Stimulated activated CD8-positive, alpha-beta memory T cell treated with anti-CD3 and anti-CD28 coated beads, Interleukin-4, amount 100 ng/mL, for 24 hours (primary cell): ENCODE data around the gene TUBG1.
A peak's percentile ranks its signal among the peaks of the same experiment; 100 is the strongest.
"Not testable (repeated sequence)": the region's sequence is repeated elsewhere in the genome, so short reads cannot be mapped to it uniquely, and the experiment has no call there.

Source experiments
- DNase-seq: peaks from one replicate; pipeline ENCODE4 v3.0.0-alpha.2; 2020; ENCODE audit warnings: low read depth

The TUBG1 gene

DNA sequence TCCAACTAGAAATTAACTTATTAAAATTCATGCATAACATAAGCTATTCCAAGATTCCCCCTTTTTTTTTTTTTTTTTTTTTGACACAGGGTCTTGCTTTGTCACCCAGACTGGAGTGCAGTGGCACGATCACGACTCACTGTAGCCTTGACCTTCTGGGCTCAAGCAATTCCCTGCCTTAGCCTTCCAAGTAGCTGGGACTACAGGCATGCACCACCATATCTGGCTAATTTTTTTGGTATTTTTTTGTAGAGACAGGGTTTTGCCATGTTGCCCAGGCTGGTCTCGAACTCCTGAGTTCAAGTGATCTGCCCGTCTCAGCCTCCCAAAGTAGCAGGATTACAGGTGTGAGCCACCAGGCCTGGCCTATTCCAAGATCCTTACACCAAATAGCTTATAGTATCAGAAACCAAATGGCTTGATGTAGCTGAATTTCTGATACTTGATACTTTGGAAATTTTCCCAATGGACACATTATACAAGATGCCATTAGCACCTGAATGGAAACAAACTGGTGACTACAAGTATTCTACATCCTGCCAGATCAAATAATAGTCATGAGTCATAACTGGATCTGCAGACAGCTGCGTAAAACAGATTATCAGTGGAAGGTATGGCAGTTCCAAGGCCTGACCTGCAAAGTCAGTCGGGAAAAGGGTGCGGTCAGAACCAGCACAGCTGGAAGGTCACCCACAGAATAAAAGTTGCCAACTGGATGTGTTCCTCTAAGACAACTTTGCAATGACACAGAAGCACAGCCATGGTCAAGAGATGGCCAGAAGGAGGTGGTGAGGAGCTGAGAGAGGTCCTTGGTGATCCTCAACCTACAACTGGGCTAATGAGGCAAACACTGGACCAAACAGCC is 14.5 kb downstream of the TUBG1 start:
- no peak for DNase-seq

DNA sequence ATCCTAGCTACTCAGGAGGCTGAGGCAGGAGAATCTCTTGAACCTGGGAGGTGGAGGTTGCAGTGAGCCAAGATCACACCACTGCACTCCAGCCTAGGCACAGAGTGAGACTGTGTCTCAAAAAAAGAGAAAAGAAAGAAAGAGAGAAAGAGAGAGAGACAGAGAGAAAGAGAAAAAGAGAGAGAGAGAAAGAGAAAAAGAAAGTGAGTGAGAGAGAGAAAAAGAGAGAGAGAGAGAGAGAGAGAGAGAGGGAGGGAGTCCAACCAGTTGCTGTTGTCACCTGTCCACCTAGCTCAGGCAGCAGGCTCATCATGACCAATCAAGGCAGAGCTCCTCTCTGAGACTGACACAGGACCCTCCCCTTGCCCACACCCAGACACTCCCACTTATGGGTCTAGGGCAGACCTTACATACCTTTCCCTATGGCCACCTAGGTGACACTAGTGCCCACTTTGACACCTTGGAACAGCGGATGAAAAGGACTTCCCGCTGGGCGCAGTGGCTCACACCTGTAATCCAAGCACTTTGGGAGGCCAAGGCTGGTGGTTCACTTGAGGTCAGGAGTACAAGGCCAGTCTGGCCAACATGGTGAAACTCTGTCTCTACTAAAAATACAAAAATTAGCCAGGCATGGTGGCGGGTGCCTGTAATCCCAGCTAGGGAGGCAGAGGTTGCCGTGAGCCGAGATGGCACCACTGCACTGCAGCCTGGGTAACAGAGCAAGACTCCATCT is 17.7 kb downstream of the TUBG1 start:
- DNase-seq: not testable (repeated sequence)

DNA sequence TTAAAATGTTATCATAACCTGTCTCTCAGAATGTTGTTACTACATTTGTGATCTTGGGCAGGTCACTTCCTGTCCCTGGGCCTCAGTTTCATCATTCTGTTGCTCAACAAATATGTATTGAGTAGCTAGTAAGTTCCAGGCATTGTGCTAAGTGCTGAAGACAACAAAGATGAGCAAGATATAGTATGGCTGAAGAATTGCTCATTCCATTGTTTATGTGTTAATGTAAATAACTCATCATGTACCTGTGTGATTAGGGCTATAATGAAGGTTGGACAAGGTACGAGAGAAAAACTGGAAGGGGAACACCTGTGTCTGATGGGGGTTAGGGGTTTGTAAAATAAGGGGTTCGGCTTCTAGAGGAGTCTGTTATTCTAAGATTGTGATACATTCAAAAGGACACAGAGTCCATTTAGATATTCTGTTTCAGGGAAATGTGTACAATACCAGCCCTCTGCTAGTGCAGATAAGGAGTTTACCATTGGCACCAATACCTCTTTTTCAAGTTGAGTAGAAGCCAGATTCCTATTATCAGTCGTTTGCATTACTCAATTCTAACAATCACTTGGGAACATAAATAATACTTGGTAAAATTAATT is 20.0 kb downstream of the TUBG1 start:
- DNase-seq: no peak

DNA sequence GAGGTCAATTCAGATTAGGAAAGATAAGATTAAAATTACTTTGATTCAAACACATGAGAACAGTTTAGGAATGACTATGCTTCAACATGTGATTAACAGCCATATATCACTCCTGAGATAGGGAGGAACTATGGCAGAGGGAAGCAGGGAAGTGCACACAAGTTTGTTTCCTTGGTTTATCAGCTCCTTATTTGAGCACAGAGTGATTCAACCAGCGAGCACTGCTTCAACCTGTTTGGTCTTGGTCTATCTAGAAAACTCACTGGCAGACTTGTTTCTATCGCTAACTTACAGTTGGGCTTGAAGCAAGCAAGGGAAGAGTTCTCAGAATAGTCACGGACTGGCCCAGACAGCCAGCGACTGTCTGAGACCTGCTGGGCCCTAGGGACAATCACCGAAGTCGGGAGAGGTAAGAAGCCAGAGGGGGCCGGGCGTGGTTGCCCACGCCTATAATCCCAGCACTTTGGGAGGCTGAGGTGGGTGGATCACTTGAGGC is 23.5 kb downstream of the TUBG1 start:
- no peak for DNase-seq

DNA sequence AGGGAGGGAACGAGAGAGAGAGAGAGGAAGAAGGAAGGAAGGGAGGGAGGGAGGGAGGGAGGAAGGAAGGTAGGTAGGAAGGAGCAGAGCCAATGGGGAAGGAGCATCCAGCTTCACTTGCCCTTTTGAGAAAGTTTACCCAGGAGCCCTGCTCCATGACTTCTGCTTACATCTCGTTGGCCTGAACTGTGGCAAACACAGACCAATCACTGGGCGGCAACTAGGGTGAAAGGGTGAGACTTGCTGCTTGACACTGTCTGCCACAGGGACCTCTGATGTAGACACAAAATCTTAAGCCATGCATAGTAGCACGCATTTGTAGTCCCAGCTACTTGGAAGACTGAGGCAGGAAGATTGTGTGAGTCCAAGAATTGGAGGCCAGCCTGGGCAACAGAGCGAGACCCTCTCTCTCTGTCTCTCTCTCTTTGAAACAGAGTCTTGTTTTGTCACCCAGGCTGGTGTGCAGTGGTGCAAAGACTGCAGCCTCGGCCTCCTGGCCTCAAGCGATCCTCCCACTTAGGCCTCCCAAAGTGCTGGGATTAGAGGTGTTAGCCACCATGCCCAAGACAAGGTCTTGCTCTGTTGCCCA is 30.1 kb downstream of the TUBG1 start:
- DNase-seq: no peak

DNA sequence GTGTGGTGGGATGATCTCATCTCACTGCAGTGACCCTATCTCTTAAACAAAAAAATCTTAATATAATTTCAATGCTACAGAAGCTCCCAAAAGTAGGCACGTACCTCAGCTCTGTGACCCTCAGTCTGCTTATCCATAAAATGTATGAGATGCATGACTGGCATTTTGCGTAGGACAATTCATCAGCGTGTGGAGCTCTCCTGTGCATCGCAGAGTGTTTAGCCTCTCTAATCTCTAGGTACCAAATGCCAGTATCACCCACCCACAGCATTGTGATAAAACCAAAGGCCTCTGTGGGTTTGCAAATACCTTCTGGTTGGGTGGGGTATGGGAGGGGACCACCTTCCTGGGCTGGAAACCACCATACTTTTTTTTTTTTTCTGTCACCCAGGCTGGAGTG is 30.6 kb downstream of the TUBG1 start:
- no peak for DNase-seq

DNA sequence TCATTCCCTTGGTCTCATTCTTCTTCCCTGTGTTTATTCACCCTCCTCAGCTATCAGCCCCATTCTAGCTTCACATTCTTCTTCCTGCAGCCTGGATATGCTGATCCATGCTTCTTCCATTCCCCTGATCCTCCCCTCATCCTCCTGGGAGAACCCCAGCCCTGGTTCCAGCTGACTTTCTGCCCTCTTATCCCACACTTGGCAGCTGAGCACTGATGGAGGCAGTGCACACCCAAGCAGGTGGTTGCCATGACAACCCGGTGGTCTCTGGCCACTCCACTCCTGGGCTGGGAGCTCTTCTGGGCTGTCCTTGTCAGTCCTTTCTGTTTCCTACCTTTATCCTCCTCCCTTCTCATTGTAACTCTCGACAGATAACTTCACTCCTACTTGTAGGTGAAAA is 32.9 kb downstream of the TUBG1 start:
- no peak for DNase-seq

DNA sequence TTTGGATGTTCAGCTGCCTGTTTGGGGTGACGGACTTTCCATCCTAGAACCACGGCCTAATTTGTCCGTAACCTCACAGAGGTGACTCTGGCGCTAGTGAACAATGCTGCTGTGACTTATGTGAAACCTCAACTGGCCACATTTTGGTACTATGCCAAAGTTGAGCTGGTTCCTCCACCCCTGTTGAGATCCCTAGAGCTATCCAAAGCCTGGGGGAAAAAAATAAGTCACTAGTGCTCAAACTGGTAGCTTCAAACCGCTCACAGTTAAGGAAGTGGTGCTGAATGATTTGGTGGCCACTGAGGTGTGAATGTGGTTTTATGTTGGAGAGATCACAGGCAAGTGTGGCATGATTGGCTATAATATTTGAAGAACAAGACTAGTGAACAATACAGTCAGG is 38.3 kb downstream of the TUBG1 start:
- DNase-seq: no peak

DNA sequence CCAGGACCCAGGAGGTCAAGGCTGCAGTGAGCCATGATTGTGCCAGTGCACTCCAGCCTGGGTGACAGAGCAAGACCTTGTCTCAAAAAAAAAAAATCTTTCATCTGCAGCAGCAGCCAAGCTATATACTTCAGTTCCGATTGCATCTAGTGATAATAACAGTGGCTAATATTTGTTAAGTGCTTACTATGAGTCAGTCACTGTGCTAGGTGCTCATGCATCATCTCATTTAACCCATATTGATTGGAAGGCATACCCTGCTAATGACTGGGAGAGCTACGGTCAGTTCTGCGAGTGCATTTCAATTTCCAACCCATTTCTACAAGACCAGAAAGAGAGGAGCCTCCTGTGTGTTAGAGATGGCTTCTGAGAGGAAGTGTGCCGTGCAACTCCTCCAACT is 41.9 kb downstream of the TUBG1 start:
- DNase-seq: no peak

DNA sequence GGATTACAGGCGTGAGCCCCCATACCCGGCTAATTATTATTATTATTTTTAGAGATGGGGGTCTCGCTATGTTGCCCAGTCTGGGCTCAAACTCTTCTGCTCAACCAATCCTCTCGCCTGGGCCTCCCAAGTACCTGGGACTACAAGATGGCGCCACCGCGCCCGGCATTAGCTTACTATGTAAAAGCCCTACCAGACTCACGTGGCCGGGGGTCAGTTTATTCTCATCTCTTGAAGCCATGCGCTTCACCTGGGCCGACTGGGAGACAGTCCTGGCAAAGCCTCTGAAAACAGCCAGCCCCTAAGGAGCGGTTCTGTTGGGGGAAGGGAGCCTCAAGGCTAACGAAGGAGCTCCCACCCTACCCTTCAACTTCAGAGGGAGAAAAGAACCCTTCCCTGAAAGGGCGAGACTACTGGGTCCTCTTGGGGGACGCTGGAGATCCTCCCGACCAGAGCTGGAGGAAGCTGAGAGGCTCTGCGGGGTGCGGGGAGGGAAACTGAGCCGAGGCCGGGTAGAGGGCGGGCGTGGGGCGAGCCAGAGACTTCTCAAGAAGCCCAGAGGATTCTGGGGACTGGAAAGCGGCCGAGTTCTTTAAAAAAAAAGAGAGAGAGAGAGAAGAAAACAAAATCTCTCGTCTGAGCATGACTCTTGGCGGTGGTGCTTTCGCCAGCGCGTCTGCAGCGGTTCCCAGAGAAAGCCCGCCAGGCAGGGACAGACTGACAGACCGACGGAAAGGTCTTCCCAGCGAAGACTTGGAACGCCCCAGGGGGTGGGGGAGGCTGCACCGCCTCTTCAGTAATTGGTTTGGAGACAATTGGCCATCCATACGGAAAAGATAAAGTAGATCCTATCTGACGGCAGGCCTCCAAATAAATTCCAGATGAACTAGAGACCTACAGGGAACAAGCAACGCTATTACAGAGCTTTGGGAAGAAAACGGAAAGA is 44.0 kb downstream of the TUBG1 start:
- no peak for DNase-seq

DNA sequence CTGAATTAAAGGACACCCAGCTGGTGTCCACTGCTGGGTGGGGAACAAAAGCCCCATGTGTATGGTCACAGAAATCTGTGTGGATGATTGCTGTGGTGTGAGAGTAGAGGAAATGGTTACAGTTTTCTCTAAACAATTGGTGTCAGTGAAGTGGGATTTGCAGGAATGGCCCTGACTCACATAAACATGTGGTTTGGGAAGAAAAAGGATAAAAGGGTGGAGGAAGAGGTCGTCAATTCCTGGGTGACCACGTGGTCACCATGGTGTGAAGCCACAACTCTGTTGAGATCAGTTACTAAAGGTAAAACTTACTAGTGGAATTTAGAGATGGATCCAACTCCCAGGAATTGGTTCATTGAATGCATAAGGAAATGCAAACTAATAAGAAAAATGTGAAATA is 46.0 kb downstream of the TUBG1 start:
- no peak for DNase-seq

DNA sequence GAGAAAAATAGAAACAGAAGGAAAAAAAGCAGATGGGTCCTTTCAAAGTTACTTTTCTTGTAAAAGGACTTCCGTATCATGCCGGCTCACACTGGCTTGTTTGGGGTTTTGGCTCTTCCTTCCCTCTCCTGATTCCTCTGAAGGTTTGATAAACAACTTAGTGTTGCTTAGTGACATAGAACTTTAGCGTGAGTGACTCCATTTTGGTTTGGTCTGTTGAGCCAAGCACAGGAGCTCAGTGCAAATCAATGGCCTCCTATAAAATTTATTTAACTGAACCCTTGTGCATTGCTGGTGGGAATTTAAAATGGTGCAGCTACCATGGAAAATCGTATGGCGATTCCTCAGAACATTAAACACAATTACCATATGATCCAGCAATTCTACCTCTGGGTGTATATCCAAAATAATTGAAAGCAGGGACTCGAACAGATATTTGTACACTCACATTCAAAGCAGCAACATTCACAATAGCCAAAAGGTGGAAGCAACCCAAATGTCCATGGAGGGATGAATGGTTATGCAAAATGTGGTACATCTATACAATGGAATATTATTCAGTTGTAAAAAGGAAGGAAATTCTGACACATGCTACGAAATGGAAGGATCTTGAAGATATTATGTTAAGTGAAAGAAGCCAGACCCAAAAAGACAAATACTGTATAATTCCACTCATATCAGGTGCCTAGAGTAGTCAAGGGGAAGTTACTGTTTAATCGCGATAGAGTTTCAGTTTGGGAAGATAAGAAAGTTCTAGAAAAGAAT is 48.5 kb downstream of the TUBG1 start:
- no peak for DNase-seq

DNA sequence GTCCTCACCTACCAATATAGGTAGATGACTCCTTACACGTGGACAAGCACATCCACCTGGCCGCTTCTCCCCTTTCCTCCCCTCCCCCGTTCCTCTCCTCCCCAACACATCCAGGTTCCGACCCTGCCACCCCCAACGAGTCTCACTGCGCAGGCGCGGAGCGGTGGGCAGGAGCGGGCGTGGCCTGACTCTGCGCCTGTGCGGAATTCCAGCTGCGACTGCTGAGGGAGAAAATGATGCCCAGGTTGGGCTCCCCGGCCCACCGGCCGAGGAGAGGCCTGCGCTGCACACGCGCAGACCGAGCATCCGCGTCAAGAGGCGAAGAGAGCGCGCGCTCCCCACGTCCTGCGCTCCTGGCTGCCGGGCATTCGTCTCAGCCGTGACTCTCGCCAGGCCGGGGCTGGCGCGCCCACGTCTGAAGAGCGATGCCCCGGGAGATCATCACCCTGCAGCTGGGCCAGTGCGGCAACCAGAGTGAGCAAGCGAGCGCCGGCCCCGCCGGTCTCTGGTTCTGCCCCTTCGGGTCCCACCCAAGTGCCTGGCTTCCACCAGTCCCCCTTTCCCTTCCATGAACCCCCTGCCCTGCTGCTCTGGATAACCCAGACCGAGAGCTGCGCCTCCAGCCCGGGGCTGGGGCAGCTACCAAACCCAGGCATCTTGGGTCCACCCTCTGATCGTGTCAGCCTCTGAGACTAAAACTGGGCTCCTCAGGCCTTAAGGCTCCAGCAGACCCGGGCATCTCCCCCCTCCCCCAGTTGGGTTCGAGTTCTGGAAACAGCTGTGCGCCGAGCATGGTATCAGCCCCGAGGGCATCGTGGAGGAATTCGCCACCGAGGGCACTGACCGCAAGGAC is 49.8 kb downstream of the TUBG1 start, which contains the start of gene TUBG2:
TUBG2 (plus strand) TSS at position 206 of the 853 bp plus-strand sequence; CDS start at position 426, 220 bp downstream.
- DNase-seq: peak; percentile 69

DNA sequence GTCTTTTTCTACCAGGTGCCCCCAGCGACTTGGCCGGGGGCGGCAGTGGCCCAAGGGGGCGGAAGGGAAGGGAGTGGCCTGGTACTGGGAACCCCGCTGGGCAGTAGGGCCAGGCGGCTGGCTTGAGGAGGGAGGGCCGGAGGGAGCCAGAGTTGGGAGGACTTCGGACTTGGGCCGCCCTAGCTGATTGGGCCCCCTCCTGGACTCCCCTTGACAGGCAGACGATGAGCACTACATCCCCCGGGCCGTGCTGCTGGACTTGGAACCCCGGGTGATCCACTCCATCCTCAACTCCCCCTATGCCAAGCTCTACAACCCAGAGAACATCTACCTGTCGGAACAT is 50.4 kb downstream of the TUBG1 start:
- not testable (repeated sequence) for DNase-seq

DNA sequence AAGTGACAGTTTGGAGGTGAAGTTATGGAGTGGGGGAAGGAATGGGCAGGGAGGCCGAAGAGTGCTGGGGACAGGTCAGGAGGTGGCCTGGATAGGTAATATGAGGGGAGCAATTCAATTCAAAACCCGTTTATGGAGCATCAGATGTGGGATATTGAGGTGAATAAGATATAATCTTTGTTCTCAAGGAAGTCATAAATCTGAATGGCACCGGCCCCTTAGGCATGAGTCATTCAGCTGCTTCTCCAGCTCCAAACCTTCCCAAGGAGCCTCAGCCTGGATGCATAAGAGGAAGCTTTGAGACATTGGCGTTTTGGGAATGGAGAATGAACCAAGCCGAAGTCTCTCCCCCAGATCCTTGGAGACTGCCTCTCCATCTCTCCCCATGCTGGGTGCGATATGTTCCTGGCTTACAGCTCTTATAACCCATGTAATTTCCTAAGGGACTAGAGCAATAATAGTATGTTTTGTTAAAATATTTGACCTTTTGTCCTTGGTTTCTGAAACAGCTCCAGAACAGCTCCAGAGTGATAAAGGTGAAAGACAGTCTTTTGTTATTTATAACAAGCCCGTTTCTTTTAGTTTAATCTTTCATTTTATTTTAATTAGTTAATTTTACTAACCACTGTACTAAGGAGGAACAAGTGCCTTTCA is 51.3 kb downstream of the TUBG1 start:
- DNase-seq: no peak
